Measurements from ENCODE around the gene YWHAE.
"Not testable (repeated sequence)": the region's sequence is repeated elsewhere in the genome, so short reads cannot be mapped to it uniquely, and the experiment has no call there.

The YWHAE gene

DNA sequence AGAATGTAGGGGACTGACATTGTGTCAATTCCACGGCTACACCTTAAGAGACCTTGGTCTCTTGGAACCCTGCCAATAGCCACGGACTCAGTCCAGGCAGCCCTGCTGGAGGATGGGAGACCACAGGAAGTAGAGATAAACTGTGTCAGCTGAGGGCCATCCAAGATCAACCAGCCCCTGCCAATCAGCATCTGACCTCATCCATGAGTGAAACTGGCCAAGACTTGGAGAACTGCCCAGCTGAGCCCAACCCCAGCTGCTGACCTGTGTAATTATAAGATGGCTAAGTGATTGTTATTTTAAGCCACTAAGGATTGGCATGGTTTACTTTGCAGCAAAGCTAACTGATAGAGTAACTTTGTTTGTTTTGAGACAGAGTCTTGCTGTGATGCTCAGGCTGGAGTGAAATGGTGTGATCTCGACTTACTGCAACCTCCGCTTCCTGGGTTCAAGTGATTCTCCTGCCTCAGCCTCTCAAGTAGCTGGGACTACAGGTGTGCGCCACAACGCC lies 13.3 kb upstream of the YWHAE start:
- in situ Hi-C loops (cut with MboI; ENCODE audit: low sequenced_read_pairs): no loop called here

DNA sequence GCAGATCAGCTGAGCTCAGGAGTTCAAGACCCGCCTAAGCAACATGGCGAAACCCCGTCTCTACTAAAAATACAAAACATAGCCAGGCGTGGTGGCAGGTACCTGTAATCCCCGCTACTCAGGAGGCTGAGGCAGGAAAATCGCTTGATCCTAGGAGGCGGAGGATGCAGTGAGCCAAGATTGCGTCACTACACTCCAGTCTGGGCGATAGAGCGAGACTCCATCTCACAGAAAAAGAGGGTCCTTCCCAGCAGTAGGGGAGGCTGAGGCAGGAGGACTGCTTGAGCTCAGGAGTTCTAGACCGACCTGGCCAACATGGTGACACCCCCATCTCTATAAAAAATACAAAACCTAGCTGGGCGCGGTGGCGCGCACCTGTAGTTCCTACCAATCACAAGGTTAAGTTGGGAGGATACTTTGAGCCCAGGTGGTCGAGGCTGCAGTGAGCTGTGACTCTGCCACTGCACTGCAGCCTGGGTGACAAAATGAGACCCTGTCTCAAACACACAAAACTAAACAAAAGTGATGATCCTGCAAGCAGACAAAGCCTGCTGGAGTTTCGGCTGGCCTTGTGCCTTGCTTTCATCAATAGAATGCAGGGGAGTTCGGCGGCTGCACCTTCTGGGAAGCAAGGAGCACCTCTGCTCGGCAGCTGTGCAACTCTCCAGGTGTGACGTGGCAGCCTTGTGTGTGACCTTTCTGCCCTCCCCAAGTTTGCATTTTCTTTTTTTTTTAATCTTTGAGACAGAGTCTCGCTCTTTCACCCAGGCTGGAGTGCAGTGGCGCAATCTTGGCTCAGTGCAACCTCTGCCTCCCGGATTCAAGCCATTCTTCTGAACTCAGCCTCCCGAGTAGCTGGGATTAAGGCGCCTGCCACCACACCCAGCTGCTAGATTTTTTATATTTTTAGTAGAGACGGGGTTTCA lies 12.4 kb upstream of the YWHAE start:
- in situ Hi-C loops (cut with MboI; ENCODE audit: low sequenced_read_pairs): no loop called here

DNA sequence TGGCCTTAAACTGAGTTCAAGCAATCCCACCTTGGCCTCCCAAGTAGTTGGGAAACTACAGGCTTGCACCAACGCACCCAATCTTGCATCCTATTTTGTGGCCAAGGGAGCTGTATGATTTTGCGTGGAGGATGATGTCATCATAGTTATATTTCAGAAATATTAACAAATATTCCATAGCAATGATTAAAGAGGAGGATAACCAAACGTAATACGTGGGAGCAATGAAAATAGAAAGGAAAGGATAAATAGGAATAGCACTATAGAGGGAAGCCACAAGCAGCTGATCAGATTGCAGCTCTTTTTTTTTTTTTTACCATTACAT lies 2.2 kb upstream of the YWHAE start:
- in situ Hi-C loops (cut with MboI; ENCODE audit: low sequenced_read_pairs): no loop called here

- in situ Hi-C loops (cut with MboI; ENCODE audit: low sequenced_read_pairs): no loop called here
Measured at GRCh38 chr17:1398931-1399678, 917 bp downstream of the YWHAE start.

DNA sequence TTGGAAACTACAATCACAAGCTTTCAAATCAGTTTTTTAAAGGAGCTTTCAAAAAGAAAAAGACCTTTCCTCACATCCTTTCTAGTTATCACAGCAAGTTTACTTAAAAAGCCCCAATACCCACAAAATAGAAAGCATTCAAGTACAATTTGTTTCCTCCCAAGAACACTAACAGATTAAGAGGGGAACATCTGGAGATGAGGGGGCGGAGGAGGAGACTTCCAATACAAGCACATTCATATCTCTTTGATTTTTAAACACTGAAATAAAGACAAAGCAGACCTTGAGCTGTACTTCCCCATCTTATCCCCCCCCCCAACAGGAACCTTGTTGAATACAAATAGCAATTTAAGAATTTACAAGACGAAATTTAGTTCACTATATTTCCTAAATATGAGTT lies 2.0 kb downstream of the YWHAE start:
- in situ Hi-C loops (cut with MboI; ENCODE audit: low sequenced_read_pairs): no loop called here

GRCh38 chr17:1395876-1396665 lies 4.0 kb downstream of the YWHAE start:
- in situ Hi-C loops (cut with MboI; ENCODE audit: low sequenced_read_pairs): not testable (repeated sequence)

DNA sequence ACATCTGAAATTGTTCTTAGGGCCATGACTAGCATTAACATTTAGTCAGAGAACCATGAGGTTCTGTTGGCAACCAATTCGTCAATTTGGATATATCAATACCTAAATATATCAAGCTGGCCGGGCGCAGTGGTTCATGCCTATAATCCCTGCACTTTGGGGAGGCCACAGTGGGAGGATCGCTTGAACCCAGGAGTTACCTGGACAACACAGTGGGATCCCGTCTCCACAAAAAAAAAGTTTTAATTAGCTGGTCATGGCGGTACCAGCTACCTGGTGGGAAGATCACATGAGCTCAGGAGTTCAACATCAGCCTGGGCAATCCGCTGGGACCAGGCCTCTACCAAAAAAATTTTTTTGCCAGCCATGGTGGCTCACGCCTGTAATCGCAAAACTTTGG lies 8.4 kb downstream of the YWHAE start:
- in situ Hi-C loops (cut with MboI; ENCODE audit: low sequenced_read_pairs): no loop called here

DNA sequence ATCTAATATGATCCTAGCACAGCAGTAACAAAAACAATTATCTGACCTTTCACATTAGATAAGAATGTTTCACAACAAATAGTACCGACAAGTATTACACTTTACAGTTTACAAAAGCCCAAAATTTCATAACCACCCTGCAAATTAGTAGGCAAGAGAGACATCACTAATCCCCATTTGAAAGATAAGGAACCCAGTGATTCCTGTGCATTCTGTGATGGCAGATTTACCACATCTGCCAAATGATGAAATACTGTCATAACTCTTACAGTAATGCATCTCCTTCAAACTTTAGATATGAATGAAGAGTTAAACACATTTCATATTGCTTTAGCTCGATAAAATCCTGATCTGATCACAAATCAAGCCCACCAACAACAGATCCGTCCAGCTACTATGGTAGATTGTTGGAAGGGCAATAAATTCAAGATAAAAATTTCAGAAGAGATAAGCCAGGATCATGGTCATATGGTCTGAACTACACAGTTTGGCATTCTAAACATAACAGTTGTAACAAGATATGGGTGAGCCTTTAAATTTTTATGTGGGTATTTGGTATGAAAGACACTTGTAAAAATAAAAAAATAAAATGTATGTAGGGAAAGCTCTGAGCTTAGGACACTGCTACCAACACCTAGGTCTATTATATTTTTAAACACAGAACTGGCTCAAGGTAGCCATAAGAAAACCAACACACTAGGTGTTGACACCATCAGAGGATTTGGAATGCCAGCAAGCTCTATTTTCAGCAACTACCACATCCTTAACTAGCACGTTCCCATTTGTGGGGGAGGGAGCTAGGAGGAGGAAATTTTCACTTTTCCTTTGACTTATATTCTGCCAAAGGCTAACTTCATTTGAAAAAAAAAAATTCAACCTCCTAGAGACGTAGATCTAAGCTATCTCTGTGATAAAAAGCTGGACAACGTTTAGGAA lies 9.3 kb downstream of the YWHAE start:
- in situ Hi-C loops (cut with MboI; ENCODE audit: low sequenced_read_pairs): no loop called here

- in situ Hi-C loops (cut with MboI; ENCODE audit: low sequenced_read_pairs): not testable (repeated sequence)
Measured at GRCh38 chr17:1387490-1388227, 12.4 kb downstream of the YWHAE start.

GRCh38 chr17:1386675-1387190 lies 13.3 kb downstream of the YWHAE start:
- in situ Hi-C loops (cut with MboI; ENCODE audit: low sequenced_read_pairs): not testable (repeated sequence)

- in situ Hi-C loops (cut with MboI; ENCODE audit: low sequenced_read_pairs): no loop called here
Measured at GRCh38 chr17:1386265-1386664, 13.8 kb downstream of the YWHAE start.

- in situ Hi-C loops (cut with MboI; ENCODE audit: low sequenced_read_pairs): no loop called here
Measured at GRCh38 chr17:1385861-1386260, 14.2 kb downstream of the YWHAE start.

DNA sequence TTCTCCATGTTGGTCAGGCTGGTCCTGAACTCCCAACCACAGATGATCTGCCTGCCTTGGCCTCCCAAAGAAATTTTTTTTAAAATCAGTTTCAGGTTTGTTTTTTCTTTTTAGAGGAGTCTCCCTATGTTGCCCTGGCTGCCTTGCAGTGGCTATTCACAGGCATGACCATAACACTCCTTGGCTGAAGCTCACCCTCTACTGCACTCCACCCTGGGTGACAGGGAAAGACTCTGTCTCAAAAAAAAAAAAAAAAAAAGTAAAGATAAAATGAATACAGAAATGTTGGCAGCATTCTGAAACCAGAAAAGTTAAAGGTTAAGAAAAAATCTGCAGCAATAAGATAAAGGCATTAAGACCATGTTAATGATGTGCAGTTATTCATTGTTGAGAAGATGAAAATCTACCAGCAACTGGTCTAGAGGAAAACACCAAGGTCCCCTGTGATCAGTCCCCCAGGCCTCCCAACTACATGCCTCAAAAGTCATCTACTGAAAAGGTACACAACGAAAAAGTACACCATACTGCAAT lies 15.1 kb downstream of the YWHAE start:
- in situ Hi-C loops (cut with MboI; ENCODE audit: low sequenced_read_pairs): no loop called here

- in situ Hi-C loops (cut with MboI; ENCODE audit: low sequenced_read_pairs): no loop called here
Measured at GRCh38 chr17:1379930-1380313, 20.1 kb downstream of the YWHAE start.

- in situ Hi-C loops (cut with MboI; ENCODE audit: low sequenced_read_pairs): no loop called here
Measured at GRCh38 chr17:1379208-1379929, 20.7 kb downstream of the YWHAE start.

GRCh38 chr17:1378476-1378860 lies 21.6 kb downstream of the YWHAE start:
- in situ Hi-C loops (cut with MboI; ENCODE audit: low sequenced_read_pairs): not testable (repeated sequence)

- in situ Hi-C loops (cut with MboI; ENCODE audit: low sequenced_read_pairs): no loop called here
Measured at GRCh38 chr17:1377334-1377733, 22.7 kb downstream of the YWHAE start.

- in situ Hi-C loops (cut with MboI; ENCODE audit: low sequenced_read_pairs): no loop called here
Measured at GRCh38 chr17:1376061-1376460, 24.0 kb downstream of the YWHAE start.
